Measurements from ENCODE around the gene ARMC10. TPM values are rescaled to one million over a fixed set of nuclear protein-coding genes. Genes with fewer than 3 reads are reported as not detected.

Gene ARMC10
- total RNA-seq, 6 experiments from 2014 or later = 18.4 to 33.4 (median 22.8) TPM

GRCh38 chr7:103068414-103069403 is 6.2 kb upstream of the ARMC10 start:
- WGBS (ENCODE audit: insufficient coverage, low coverage, low lambda C conversion rate, missing lambda C conversion rate) = 85% methylated on average over 7 of the region's 23 CpGs
- H3K27me3 ChIP-seq = no peaks in the 10 kb centered on the region
- TF ChIP-seq CTCF (IDR thresholded peaks at IDR 0.05) (no peak), POLR2A (IDR thresholded peaks at IDR 0.05) (no peak)
- ATAC-seq (no peak), DNase-seq (no peak)
- H3K4me3 ChIP-seq = no peak overlapping the region
- H3K27ac ChIP-seq = no peak overlapping the region
- H3K4me1 ChIP-seq = no peaks in the 10 kb centered on the region
- no peaks in the 10 kb centered on the region for H3K36me3 ChIP-seq
- intact Hi-C loops (cut with DNase I) = no loop called here
- H3K9me3 ChIP-seq = no peaks in the 10 kb centered on the region

GRCh38 chr7:103071000-103071399 is 3.9 kb upstream of the ARMC10 start:
- no peaks in the 10 kb centered on the region for H3K9me3 ChIP-seq
- no peak overlapping the region for H3K4me3 ChIP-seq
- TF ChIP-seq POLR2A (IDR thresholded peaks at IDR 0.05) (no peak), CTCF (IDR thresholded peaks at IDR 0.05) (no peak)
- ATAC-seq = no peak
- DNase-seq = no peak
- H3K27me3 ChIP-seq = no peaks in the 10 kb centered on the region
- WGBS (ENCODE audit: insufficient coverage, low coverage, low lambda C conversion rate, missing lambda C conversion rate) = 80% methylated on average over 2 of the region's 2 CpGs
- no peaks in the 10 kb centered on the region for H3K36me3 ChIP-seq
- peaks cover 0 to 5% (median 2%) of the 10 kb centered on the region in 4 donors for H3K4me1 ChIP-seq
- intact Hi-C loops (cut with DNase I) = no loop called here
- no peak overlapping the region for H3K27ac ChIP-seq

GRCh38 chr7:103073989-103074518 is 886 bp upstream of the ARMC10 start:
- no peak for ATAC-seq
- no peak for DNase-seq

More at GRCh38 chr7:103073989-103074518, 886 bp upstream of the ARMC10 start:
- Histone ChIP-seq H3K27ac (peak overlapping the region in 2 of 3 donors; percentile 75 to 76), H3K4me3 (peak overlapping the region; percentile 76 to 92 (median 80)), H3K27me3 (no peaks in the 10 kb centered on the region), H3K9me3 (no peaks in the 10 kb centered on the region), H3K36me3 (no peaks in the 10 kb centered on the region), H3K4me1 (peaks cover 0 to 15% (median 2%) of the 10 kb centered on the region in 4 donors)
- TF ChIP-seq POLR2A (IDR thresholded peaks at IDR 0.05) (no peak), CTCF (IDR thresholded peaks at IDR 0.05) (no peak)
- intact Hi-C loops (cut with DNase I) = no loop called here
- 16% methylated on average over 6 of the region's 6 CpGs for WGBS (ENCODE audit: insufficient coverage, low coverage, low lambda C conversion rate, missing lambda C conversion rate)

All from right lobe of liver (tissue), 6 donors.